ENCODE measurements around the gene JHY. TPM values are rescaled to one million over a fixed set of nuclear protein-coding genes. Genes with fewer than 3 reads are reported as not detected.

JHY gene
- total RNA-seq, 3 donors from 2014 or later (not counting 1 experiment from before 2014, with no cell fraction given): 0.88 to 1.5 (median 1.2) TPM

DNA sequence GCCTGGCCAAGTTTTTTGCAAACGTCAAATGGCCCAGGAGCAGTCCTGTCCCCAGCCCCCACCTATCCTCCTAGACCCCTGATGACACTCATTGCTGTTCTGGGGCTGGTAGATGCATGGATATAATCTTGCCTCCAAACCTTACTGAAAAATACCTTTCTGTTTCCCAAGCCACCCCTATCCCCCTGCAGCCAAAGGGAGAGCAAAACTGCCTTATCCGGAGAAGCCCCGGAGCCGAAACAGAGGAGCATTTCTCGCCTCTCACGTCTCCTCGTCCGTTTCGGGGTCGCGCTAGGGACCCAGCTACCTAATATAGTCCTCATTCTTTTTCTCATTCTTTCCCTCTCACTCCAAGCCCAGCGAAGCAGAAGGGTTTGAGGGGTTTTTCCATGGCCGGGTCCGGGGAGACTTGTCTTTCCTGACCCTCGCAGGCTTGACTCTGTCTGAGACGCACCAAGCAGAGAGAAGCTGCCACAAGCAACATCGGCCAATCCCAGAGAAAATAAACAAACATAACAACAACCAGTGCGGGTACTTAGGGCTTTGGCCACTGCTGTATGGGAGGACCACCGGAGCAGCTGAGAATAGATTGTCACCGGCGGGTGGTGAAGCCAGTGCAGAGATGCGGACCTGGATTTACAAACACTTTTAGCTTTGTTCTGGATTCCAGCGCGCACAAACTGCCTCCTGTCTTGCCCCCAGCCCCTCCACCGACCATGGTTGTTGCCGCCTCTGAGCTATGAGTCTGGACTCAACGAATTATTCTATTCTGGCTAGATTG is 97.4 kb downstream of the JHY start:
- DNase-seq (peak in 1 of 2 donors; percentile 5), ATAC-seq (no peak)
- Mint-ChIP-seq H3K27me3 (ENCODE audit: low read depth in 2 of 2) (peaks cover 78 to 86% of the 10 kb centered on the region in 2 donors), H3K9me3 (peaks cover 0 to 2% of the 10 kb centered on the region in 2 donors), H3K4me1 (peaks cover 16 to 27% of the 10 kb centered on the region in 2 donors), H3K4me3 (no peak overlapping the region), H3K36me3 (peaks cover 12% of the 10 kb centered on the region), H3K27ac (no peak overlapping the region)
- Histone ChIP-seq H3K9me3 (ENCODE audit: control insufficient read depth, insufficient read depth, low read length) (peaks cover 2% of the 10 kb centered on the region), H3K4me1 (ENCODE audit: control insufficient read depth, insufficient read depth, low read length) (peaks cover 26% of the 10 kb centered on the region), H3K27me3 (ENCODE audit: control insufficient read depth, insufficient read depth, low read length) (peaks cover 84% of the 10 kb centered on the region), H3K27ac (ENCODE audit: low read length) (no peak overlapping the region), H3K36me3 (ENCODE audit: control insufficient read depth, insufficient read depth, low read length) (no peaks in the 10 kb centered on the region), H3K4me3 (ENCODE audit: low read length) (no peak overlapping the region)
- intact Hi-C loops (cut with micrococcal nuclease): no loop called here
- TF ChIP-seq CTCF (IDR thresholded peaks at IDR 0.05): no peak
- 7% methylated on average over 27 of the region's 27 CpGs for WGBS (ENCODE audit: insufficient coverage)

GRCh38 chr11:122981388-122982264 is 99.1 kb downstream of the JHY start, which contains the start of gene BSX:
BSX (minus strand) TSS chr11:122981834; CDS start chr11:122981671, 163 bp downstream.
- intact Hi-C loops (cut with micrococcal nuclease): no loop called here
- ATAC-seq: peak in 2 of 3 donors; percentile 71 to 77
- Histone ChIP-seq H3K4me1 (ENCODE audit: control insufficient read depth, insufficient read depth, low read length) (peaks cover 26% of the 10 kb centered on the region), H3K4me3 (ENCODE audit: low read length) (no peak within 1 kb of the TSS), H3K27ac (ENCODE audit: low read length) (no peak within 1 kb of the TSS), H3K36me3 (ENCODE audit: control insufficient read depth, insufficient read depth, low read length) (no peaks in the 10 kb centered on the region), H3K9me3 (ENCODE audit: control insufficient read depth, insufficient read depth, low read length) (peaks cover 2% of the 10 kb centered on the region), H3K27me3 (ENCODE audit: control insufficient read depth, insufficient read depth, low read length) (peaks cover 86% of the 10 kb centered on the region)
- H3K27me3 Mint-ChIP-seq (ENCODE audit: low read depth in 2 of 2): peaks cover 77 to 86% of the 10 kb centered on the region in 2 donors
- peaks cover 12% of the 10 kb centered on the region for H3K36me3 Mint-ChIP-seq
- H3K9me3 Mint-ChIP-seq: peaks cover 0 to 2% of the 10 kb centered on the region in 2 donors
- peak within 1 kb of the TSS; percentile 49 for H3K4me3 Mint-ChIP-seq
- WGBS (ENCODE audit: insufficient coverage): 6% methylated on average over 35 of the region's 35 CpGs
- H3K27ac Mint-ChIP-seq: no peak within 1 kb of the TSS
- peak in 1 of 2 donors; percentile 69 for DNase-seq
- peaks cover 16 to 24% of the 10 kb centered on the region in 2 donors for H3K4me1 Mint-ChIP-seq
- TF ChIP-seq CTCF (IDR thresholded peaks at IDR 0.05): no peak

DNA sequence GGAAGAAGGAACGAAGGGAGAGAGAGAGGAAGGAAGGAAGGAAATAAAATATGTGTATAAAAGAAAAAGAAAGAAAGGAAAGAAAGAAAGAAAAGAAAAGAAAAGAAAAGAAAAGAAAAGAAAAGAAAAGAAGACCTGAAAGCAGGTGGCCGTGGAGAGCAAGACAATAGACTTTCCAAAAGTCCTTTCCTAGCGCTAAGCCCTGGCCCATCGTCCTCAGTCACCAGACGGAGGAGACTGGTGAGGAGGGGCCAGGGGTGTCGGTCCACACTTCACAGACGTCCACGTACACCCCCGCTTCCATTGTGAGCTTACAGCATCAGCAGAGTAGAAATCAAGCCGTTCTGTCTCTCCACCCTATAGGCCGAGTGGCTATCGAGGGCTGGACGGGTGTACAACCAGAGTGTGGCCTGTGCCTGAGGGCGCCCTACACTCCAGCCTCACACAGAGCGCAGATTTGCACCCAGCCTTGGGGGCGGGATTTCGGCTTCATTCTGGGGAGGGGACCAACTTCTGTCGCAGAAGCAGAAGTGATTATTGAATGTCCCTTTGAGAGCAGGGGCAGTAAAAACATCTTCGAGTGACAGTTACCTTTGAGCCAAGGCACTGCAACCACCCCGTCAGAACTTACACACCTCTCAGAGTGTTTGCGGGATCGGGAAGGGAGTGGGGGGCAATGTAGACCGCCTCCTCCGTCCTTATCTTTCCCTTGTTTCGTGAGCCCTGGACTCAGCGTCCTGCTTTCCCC is 101.1 kb downstream of the JHY start:
- ATAC-seq (peak in 1 of 3 donors; percentile 23), DNase-seq (peak in 1 of 2 donors; percentile 4)
- Histone ChIP-seq H3K27me3 (ENCODE audit: control insufficient read depth, insufficient read depth, low read length) (peaks cover 80% of the 10 kb centered on the region), H3K9me3 (ENCODE audit: control insufficient read depth, insufficient read depth, low read length) (peaks cover 2% of the 10 kb centered on the region), H3K27ac (ENCODE audit: low read length) (no peak overlapping the region), H3K4me3 (ENCODE audit: low read length) (peak overlapping the region; percentile 41), H3K4me1 (ENCODE audit: control insufficient read depth, insufficient read depth, low read length) (peaks cover 20% of the 10 kb centered on the region), H3K36me3 (ENCODE audit: control insufficient read depth, insufficient read depth, low read length) (no peaks in the 10 kb centered on the region)
- peaks cover 70 to 80% of the 10 kb centered on the region in 2 donors for H3K27me3 Mint-ChIP-seq (ENCODE audit: low read depth in 2 of 2)
- peaks cover 8 to 17% of the 10 kb centered on the region in 2 donors for H3K4me1 Mint-ChIP-seq
- 8% methylated on average over 26 of the region's 26 CpGs for WGBS (ENCODE audit: insufficient coverage)
- H3K4me3 Mint-ChIP-seq: peak overlapping the region; percentile 84
- intact Hi-C loops (cut with micrococcal nuclease): no loop called here
- no peak for TF ChIP-seq CTCF (IDR thresholded peaks at IDR 0.05)
- peaks cover 12% of the 10 kb centered on the region for H3K36me3 Mint-ChIP-seq
- peaks cover 0 to 2% of the 10 kb centered on the region in 2 donors for H3K9me3 Mint-ChIP-seq
- H3K27ac Mint-ChIP-seq: no peak overlapping the region
